ENCODE data around the gene DEPDC1B. TPM values are rescaled to one million over a fixed set of nuclear protein-coding genes. Genes with fewer than 3 reads are reported as not detected.

Gene DEPDC1B
- total and polyA plus RNA-seq, 2 experiments from 2014 or later = 38.3 to 67.9 TPM

- peaks cover 18% of the 10 kb centered on the region for H3K4me1 ChIP-seq (ENCODE audit: insufficient read depth)
- no peak overlapping the region for H3K4me2 ChIP-seq
- no peaks in the 10 kb centered on the region; the same call in 2 of the 3 replicates for H3K36me3 Mint-ChIP-seq (ENCODE audit: low read depth)
- no peak for DNase-seq (ENCODE audit: low spot score)
- no peak overlapping the region for H3K4me3 Mint-ChIP-seq
- H3F3A ChIP-seq (replicated peaks; ENCODE audit: low read depth) = no peaks in the 10 kb centered on the region
- no peaks in the 10 kb centered on the region for H3K27me3 ChIP-seq (ENCODE audit: insufficient read depth)
- no peak for ATAC-seq
- H3K4me3 ChIP-seq = no peak overlapping the region
- TF ChIP-seq, protein P1, sequence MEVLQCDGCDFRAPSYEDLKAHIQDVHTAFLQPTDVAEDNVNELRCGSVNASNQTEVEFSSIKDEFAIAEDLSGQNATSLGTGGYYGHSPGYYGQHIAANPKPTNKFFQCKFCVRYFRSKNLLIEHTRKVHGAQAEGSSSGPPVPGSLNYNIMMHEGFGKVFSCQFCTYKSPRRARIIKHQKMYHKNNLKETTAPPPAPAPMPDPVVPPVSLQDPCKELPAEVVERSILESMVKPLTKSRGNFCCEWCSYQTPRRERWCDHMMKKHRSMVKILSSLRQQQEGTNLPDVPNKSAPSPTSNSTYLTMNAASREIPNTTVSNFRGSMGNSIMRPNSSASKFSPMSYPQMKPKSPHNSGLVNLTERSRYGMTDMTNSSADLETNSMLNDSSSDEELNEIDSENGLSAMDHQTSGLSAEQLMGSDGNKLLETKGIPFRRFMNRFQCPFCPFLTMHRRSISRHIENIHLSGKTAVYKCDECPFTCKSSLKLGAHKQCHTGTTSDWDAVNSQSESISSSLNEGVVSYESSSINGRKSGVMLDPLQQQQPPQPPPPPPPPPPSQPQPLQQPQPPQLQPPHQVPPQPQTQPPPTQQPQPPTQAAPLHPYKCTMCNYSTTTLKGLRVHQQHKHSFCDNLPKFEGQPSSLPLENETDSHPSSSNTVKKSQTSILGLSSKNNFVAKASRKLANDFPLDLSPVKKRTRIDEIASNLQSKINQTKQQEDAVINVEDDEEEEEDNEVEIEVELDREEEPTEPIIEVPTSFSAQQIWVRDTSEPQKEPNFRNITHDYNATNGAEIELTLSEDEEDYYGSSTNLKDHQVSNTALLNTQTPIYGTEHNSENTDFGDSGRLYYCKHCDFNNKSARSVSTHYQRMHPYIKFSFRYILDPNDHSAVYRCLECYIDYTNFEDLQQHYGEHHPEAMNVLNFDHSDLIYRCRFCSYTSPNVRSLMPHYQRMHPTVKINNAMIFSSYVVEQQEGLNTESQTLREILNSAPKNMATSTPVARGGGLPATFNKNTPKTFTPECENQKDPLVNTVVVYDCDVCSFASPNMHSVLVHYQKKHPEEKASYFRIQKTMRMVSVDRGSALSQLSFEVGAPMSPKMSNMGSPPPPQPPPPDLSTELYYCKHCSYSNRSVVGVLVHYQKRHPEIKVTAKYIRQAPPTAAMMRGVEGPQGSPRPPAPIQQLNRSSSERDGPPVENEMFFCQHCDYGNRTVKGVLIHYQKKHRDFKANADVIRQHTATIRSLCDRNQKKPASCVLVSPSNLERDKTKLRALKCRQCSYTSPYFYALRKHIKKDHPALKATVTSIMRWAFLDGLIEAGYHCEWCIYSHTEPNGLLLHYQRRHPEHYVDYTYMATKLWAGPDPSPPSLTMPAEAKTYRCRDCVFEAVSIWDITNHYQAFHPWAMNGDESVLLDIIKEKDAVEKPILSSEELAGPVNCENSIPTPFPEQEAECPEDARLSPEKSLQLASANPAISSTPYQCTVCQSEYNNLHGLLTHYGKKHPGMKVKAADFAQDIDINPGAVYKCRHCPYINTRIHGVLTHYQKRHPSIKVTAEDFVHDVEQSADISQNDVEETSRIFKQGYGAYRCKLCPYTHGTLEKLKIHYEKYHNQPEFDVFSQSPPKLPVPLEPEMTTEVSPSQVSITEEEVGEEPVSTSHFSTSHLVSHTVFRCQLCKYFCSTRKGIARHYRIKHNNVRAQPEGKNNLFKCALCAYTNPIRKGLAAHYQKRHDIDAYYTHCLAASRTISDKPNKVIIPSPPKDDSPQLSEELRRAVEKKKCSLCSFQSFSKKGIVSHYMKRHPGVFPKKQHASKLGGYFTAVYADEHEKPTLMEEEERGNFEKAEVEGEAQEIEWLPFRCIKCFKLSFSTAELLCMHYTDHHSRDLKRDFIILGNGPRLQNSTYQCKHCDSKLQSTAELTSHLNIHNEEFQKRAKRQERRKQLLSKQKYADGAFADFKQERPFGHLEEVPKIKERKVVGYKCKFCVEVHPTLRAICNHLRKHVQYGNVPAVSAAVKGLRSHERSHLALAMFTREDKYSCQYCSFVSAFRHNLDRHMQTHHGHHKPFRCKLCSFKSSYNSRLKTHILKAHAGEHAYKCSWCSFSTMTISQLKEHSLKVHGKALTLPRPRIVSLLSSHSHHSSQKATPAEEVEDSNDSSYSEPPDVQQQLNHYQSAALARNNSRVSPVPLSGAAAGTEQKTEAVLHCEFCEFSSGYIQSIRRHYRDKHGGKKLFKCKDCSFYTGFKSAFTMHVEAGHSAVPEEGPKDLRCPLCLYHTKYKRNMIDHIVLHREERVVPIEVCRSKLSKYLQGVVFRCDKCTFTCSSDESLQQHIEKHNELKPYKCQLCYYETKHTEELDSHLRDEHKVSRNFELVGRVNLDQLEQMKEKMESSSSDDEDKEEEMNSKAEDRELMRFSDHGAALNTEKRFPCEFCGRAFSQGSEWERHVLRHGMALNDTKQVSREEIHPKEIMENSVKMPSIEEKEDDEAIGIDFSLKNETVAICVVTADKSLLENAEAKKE (CRISPR knock-in tag; IDR thresholded peaks at IDR 0.05) = no peak
- TF ChIP-seq, protein P2, sequence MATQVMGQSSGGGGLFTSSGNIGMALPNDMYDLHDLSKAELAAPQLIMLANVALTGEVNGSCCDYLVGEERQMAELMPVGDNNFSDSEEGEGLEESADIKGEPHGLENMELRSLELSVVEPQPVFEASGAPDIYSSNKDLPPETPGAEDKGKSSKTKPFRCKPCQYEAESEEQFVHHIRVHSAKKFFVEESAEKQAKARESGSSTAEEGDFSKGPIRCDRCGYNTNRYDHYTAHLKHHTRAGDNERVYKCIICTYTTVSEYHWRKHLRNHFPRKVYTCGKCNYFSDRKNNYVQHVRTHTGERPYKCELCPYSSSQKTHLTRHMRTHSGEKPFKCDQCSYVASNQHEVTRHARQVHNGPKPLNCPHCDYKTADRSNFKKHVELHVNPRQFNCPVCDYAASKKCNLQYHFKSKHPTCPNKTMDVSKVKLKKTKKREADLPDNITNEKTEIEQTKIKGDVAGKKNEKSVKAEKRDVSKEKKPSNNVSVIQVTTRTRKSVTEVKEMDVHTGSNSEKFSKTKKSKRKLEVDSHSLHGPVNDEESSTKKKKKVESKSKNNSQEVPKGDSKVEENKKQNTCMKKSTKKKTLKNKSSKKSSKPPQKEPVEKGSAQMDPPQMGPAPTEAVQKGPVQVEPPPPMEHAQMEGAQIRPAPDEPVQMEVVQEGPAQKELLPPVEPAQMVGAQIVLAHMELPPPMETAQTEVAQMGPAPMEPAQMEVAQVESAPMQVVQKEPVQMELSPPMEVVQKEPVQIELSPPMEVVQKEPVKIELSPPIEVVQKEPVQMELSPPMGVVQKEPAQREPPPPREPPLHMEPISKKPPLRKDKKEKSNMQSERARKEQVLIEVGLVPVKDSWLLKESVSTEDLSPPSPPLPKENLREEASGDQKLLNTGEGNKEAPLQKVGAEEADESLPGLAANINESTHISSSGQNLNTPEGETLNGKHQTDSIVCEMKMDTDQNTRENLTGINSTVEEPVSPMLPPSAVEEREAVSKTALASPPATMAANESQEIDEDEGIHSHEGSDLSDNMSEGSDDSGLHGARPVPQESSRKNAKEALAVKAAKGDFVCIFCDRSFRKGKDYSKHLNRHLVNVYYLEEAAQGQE (IDR thresholded peaks at IDR 0.05; ENCODE audit: unreplicated experiment) = no peak
- TF ChIP-seq EZH2 (IDR thresholded peaks at IDR 0.05; ENCODE audit: low read depth, unreplicated experiment) (no peak), JUNB (IDR thresholded peaks at IDR 0.05; ENCODE audit: unreplicated experiment) (no peak), POLR2AphosphoS5 (IDR thresholded peaks at IDR 0.05; ENCODE audit: low read depth) (no peak), CREB1 (CRISPR knock-in tag; IDR thresholded peaks at IDR 0.05; ENCODE audit: low read depth) (no peak), NANOG (IDR thresholded peaks at IDR 0.05; ENCODE audit: borderline replicate concordance) (no peak), EZH2phosphoT487 (IDR thresholded peaks at IDR 0.05; ENCODE audit: unreplicated experiment) (no peak), ZNF114 (CRISPR knock-in tag; IDR thresholded peaks at IDR 0.05) (no peak), ETS1 (IDR thresholded peaks at IDR 0.05) (no peak), STAT1 (IDR thresholded peaks at IDR 0.05; ENCODE audit: unreplicated experiment) (no peak), CTCF (conservative IDR thresholded peaks at IDR 0.05; ENCODE audit: low read depth in 2 of 2) (no peak)
- no peak overlapping the region for H2AFZ ChIP-seq
- peaks cover 2% of the 10 kb centered on the region for H3K27me3 Mint-ChIP-seq (ENCODE audit: insufficient read depth, low read depth, poor library complexity)
- H3K27ac Mint-ChIP-seq = no peak overlapping the region
- H3K4me1 Mint-ChIP-seq = peaks cover 18% of the 10 kb centered on the region
- no peak overlapping the region for H3K27ac ChIP-seq (ENCODE audit: low read depth)
- no peaks in the 10 kb centered on the region; the same call in 2 of the 3 replicates for H3K9me3 Mint-ChIP-seq
- H3K36me3 ChIP-seq (ENCODE audit: insufficient read depth) = peaks cover 5% of the 10 kb centered on the region; the same call in 1 of the 2 replicates
- H3K79me2 ChIP-seq (replicated peaks; ENCODE audit: insufficient read depth) = no peaks in the 10 kb centered on the region
- 0 out of 2 replicates have a peak, but pooled peaks cover 3% of the 10 kb centered on the region for H3K9me2 ChIP-seq (ENCODE audit: insufficient read depth)
- H4K20me1 ChIP-seq (replicated peaks; ENCODE audit: insufficient read depth) = no peaks in the 10 kb centered on the region
These were observed 39.0 kb upstream of the DEPDC1B start for GRCh38 chr5:60738933-60739332.

All from GM23338 (cell line).